RWPE1 (cell line): ENCODE results near the gene MEGF8.

ENCODE experiments used
- CTCF ChIA-PET: fragments of 350-600 bp; sonication (Branson Sonifier 250); formaldehyde crosslinking; extraction: SDS; loops from one replicate; lab custom pipeline; 2021; lab: Yijun Ruan, JAX
- POLR2A ChIA-PET: fragments of 400-600 bp; formaldehyde crosslinking; extraction: SDS; loops from one replicate; lab custom pipeline; 2020; ENCODE audit warnings: antibody characterized with exemption; ENCODE audit not compliant: low non-redundant PET; lab: Yijun Ruan, JAX
- DNase-seq: peaks from one replicate; pipeline ENCODE4 v3.0.0; 2012; ENCODE audit warnings: low spot score
- H3K27ac ChIP-seq: fragments of 450-650 bp; 2 replicates; pipeline ENCODE4 v1.5.1; 2017
- TF ChIP-seq, protein P1 (sequence below): fragments of 450-650 bp; conservative IDR thresholded peaks from 2 replicates; pipeline ENCODE4 v1.5.1; 2017; ENCODE audit warnings: low read depth, mild to moderate bottlenecking

Gene MEGF8

GRCh38 chr19:42282819-42283187, 42.6 kb upstream of the MEGF8 start:
- peak overlapping the region; percentile 100 for H3K27ac ChIP-seq

GRCh38 chr19:42283188-42284065, 42.0 kb upstream of the MEGF8 start:
- peak overlapping the region; percentile 100 for H3K27ac ChIP-seq
- ChIA-PET CTCF (no interaction called here), POLR2A (interaction anchor here (0.6 kb wide), 3 partner anchors 32 to 170 kb away, joined by 3 to 12 read pairs (median 3); no protein-coding TSS in a partner anchor)
- peak; percentile 96 for DNase-seq
- TF ChIP-seq, protein P1, sequence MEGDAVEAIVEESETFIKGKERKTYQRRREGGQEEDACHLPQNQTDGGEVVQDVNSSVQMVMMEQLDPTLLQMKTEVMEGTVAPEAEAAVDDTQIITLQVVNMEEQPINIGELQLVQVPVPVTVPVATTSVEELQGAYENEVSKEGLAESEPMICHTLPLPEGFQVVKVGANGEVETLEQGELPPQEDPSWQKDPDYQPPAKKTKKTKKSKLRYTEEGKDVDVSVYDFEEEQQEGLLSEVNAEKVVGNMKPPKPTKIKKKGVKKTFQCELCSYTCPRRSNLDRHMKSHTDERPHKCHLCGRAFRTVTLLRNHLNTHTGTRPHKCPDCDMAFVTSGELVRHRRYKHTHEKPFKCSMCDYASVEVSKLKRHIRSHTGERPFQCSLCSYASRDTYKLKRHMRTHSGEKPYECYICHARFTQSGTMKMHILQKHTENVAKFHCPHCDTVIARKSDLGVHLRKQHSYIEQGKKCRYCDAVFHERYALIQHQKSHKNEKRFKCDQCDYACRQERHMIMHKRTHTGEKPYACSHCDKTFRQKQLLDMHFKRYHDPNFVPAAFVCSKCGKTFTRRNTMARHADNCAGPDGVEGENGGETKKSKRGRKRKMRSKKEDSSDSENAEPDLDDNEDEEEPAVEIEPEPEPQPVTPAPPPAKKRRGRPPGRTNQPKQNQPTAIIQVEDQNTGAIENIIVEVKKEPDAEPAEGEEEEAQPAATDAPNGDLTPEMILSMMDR = no peak

More at GRCh38 chr19:42282819-42283187, 42.6 kb upstream of the MEGF8 start:
- DNase-seq = no peak
- ChIA-PET CTCF (no interaction called here), POLR2A (no interaction called here)
- TF ChIP-seq, protein P1 = no peak

DNA sequence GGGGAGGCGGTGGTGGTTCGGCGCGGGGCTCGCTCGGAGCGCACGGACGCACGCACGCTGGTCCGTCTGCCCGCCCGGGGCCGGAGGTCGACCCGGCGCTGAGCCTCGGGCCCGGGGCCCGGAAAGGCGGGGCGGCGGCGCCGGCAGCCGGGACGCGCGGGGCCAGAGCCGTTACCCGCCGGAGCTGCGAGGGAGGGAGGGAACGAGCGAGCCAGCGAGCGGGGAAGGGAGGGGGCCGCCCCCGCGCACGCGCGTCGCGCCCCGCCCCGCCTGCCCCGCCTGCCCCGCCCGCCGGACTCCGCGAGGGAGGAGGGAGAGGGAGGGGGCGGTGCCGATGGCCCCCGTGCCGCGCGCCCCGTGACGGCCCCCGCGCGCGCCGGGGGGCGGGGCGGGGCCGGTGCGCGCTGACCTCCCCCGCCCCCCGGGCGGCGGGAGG, 41.4 kb upstream of the MEGF8 start:
- peak; percentile 87 for DNase-seq
- H3K27ac ChIP-seq = peak overlapping the region; percentile 100
- ChIA-PET POLR2A (interaction anchor here (0.6 kb wide), 3 partner anchors 32 to 170 kb away, joined by 3 to 12 read pairs (median 3); no protein-coding TSS in a partner anchor), CTCF (interaction anchor here (0.7 kb wide), 1 partner anchor 30 kb away, joined by 3 read pairs; no protein-coding TSS in a partner anchor)
- TF ChIP-seq, protein P1 = no peak

GRCh38 chr19:42284591-42285341, 40.7 kb upstream of the MEGF8 start:
- DNase-seq = no peak
- TF ChIP-seq, protein P1 = no peak
- POLR2A ChIA-PET = no interaction called here
- CTCF ChIA-PET = interaction anchor here (0.7 kb wide), 1 partner anchor 29 kb away, joined by 3 read pairs; no protein-coding TSS in a partner anchor
- peak overlapping the region; percentile 100 for H3K27ac ChIP-seq

DNA sequence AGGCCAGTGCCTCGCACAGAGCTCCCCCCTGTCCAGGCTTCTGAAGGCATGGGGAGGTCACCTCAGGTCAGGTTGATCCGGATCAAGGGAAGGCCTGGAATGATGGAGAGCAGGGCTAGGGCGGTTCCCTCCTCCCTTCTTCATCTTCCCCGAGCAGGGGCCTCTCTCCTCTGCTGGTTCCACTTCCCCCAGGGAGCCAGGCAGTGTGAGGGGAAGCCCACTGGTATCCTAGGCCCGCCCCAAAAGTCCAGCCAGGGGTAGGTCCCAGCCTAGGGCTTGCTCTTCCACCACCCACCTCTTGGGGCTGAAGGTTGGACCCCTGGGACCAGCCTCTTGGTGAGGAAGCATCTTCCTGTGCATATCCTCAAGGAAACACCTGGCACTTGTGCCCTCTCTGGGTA, 39.9 kb upstream of the MEGF8 start:
- TF ChIP-seq, protein P1 = no peak
- DNase-seq = no peak
- ChIA-PET CTCF (interaction anchor here (1.2 kb wide), 1 partner anchor 153 kb away, joined by 3 read pairs; no protein-coding TSS in a partner anchor), POLR2A (no interaction called here)
- peak overlapping the region; percentile 100 for H3K27ac ChIP-seq

- CTCF ChIA-PET = interaction anchor here (1.2 kb wide), 1 partner anchor 153 kb away, joined by 3 read pairs; no protein-coding TSS in a partner anchor
- TF ChIP-seq, protein P1 = no peak
- POLR2A ChIA-PET = no interaction called here
- H3K27ac ChIP-seq = peak overlapping the region; percentile 100
- no peak for DNase-seq
These were observed 39.5 kb upstream of the MEGF8 start for GRCh38 chr19:42285988-42286348.
